IPS-18a (cell line): ENCODE data around the gene EXOSC3.
A peak's percentile ranks its signal among the peaks of the same experiment; 100 is the strongest.

Source experiments
- H3K27ac ChIP-seq: one replicate; pipeline ENCODE4 v1.5.1; 2013; ENCODE audit warnings: low read length
- H3K27me3 ChIP-seq: one replicate; pipeline ENCODE4 v1.6.1; 2013; ENCODE audit warnings: mild to moderate bottlenecking, low read length; ENCODE audit not compliant: control insufficient read depth, insufficient read depth
- H3K36me3 ChIP-seq: one replicate; pipeline ENCODE4 v1.6.1; 2013; ENCODE audit warnings: low read depth, low read length; ENCODE audit not compliant: control insufficient read depth
- H3K4me1 ChIP-seq: one replicate; pipeline ENCODE4 v1.6.1; 2013; ENCODE audit warnings: low read depth, low read length; ENCODE audit not compliant: control insufficient read depth
- H3K4me3 ChIP-seq: one replicate; pipeline ENCODE4 v1.5.1; 2013; ENCODE audit warnings: low read length
- H3K9ac ChIP-seq: one replicate; pipeline ENCODE4 v1.6.1; 2013; ENCODE audit warnings: mild to moderate bottlenecking, low read length, moderate library complexity
- H3K9me3 ChIP-seq: one replicate; pipeline ENCODE4 v1.6.1; 2013; ENCODE audit warnings: low read depth, low read length; ENCODE audit not compliant: control insufficient read depth

Gene EXOSC3

GRCh38 chr9:37800631-37801286 lies 15.9 kb upstream of the EXOSC3 start, which contains the start of gene DCAF10:
Gene DCAF10 (plus strand): TSS chr9:37800797. CDS start chr9:37800867, 70 bp downstream.
- Histone ChIP-seq H3K9ac (peak within 1 kb of the TSS; percentile 72), H3K27me3 (peaks cover 4% of the 10 kb centered on the region), H3K4me3 (peak within 1 kb of the TSS; percentile 90), H3K27ac (no peak within 1 kb of the TSS), H3K36me3 (no peaks in the 10 kb centered on the region), H3K4me1 (peaks cover 16% of the 10 kb centered on the region), H3K9me3 (no peaks in the 10 kb centered on the region)

GRCh38 chr9:37798677-37799076 lies 13.8 kb upstream of the EXOSC3 start:
- no peak overlapping the region for H3K9ac ChIP-seq

GRCh38 chr9:37796232-37796631 lies 11.4 kb upstream of the EXOSC3 start:
- no peak overlapping the region for H3K4me3 ChIP-seq
- peaks cover 4% of the 10 kb centered on the region for H3K27me3 ChIP-seq
- H3K9ac ChIP-seq, result no peak overlapping the region
- H3K4me1 ChIP-seq, result peaks cover 4% of the 10 kb centered on the region
- no peaks in the 10 kb centered on the region for H3K36me3 ChIP-seq
- H3K27ac ChIP-seq, result no peak overlapping the region
- no peaks in the 10 kb centered on the region for H3K9me3 ChIP-seq

More at GRCh38 chr9:37798677-37799076, 13.8 kb upstream of the EXOSC3 start:
- H3K27ac ChIP-seq, result no peak overlapping the region
- peaks cover 4% of the 10 kb centered on the region for H3K27me3 ChIP-seq
- no peak overlapping the region for H3K4me3 ChIP-seq
- peaks cover 16% of the 10 kb centered on the region for H3K4me1 ChIP-seq
- H3K9me3 ChIP-seq, result no peaks in the 10 kb centered on the region
- H3K36me3 ChIP-seq, result no peaks in the 10 kb centered on the region

- Histone ChIP-seq H3K36me3 (no peaks in the 10 kb centered on the region), H3K4me1 (no peaks in the 10 kb centered on the region), H3K27me3 (peaks cover 4% of the 10 kb centered on the region), H3K27ac (no peak overlapping the region), H3K4me3 (no peak overlapping the region), H3K9ac (no peak overlapping the region), H3K9me3 (no peaks in the 10 kb centered on the region)
Observed at GRCh38 chr9:37792122-37792521, 7.3 kb upstream of the EXOSC3 start.

GRCh38 chr9:37790096-37790495 lies 5.2 kb upstream of the EXOSC3 start:
- Histone ChIP-seq H3K27ac (no peak overlapping the region), H3K27me3 (no peaks in the 10 kb centered on the region), H3K36me3 (no peaks in the 10 kb centered on the region), H3K9me3 (no peaks in the 10 kb centered on the region), H3K4me3 (no peak overlapping the region), H3K9ac (no peak overlapping the region), H3K4me1 (no peaks in the 10 kb centered on the region)

GRCh38 chr9:37788332-37788731 lies 3.5 kb upstream of the EXOSC3 start:
- Histone ChIP-seq H3K36me3 (peaks cover under 1% of the 10 kb centered on the region), H3K9ac (no peak overlapping the region), H3K27ac (no peak overlapping the region), H3K27me3 (no peaks in the 10 kb centered on the region), H3K9me3 (no peaks in the 10 kb centered on the region), H3K4me1 (peaks cover 6% of the 10 kb centered on the region), H3K4me3 (no peak overlapping the region)

- Histone ChIP-seq H3K27me3 (no peaks in the 10 kb centered on the region), H3K9ac (no peak overlapping the region), H3K27ac (no peak overlapping the region), H3K36me3 (peaks cover 13% of the 10 kb centered on the region), H3K4me3 (no peak overlapping the region), H3K4me1 (peaks cover 6% of the 10 kb centered on the region), H3K9me3 (no peaks in the 10 kb centered on the region)
Observed at GRCh38 chr9:37787059-37787458, 2.2 kb upstream of the EXOSC3 start.

- Histone ChIP-seq H3K27me3 (no peaks in the 10 kb centered on the region), H3K4me3 (peak overlapping the region; percentile 95), H3K9me3 (no peaks in the 10 kb centered on the region), H3K36me3 (peaks cover 41% of the 10 kb centered on the region), H3K9ac (peak overlapping the region; percentile 65), H3K4me1 (peaks cover 6% of the 10 kb centered on the region), H3K27ac (peak overlapping the region; percentile 36)
Observed at GRCh38 chr9:37784291-37784615, 611 bp downstream of the EXOSC3 start.

- Histone ChIP-seq H3K9me3 (no peaks in the 10 kb centered on the region), H3K4me3 (no peak overlapping the region), H3K9ac (no peak overlapping the region), H3K36me3 (peaks cover 65% of the 10 kb centered on the region), H3K27me3 (no peaks in the 10 kb centered on the region), H3K4me1 (no peaks in the 10 kb centered on the region), H3K27ac (no peak overlapping the region)
Observed at GRCh38 chr9:37778534-37778933, 6.3 kb downstream of the EXOSC3 start.

- H3K4me1 ChIP-seq, result no peaks in the 10 kb centered on the region
- H3K27me3 ChIP-seq, result no peaks in the 10 kb centered on the region
- H3K36me3 ChIP-seq, result peaks cover 49% of the 10 kb centered on the region
- no peak overlapping the region for H3K9ac ChIP-seq
- H3K4me3 ChIP-seq, result no peak overlapping the region
- no peak overlapping the region for H3K27ac ChIP-seq
- H3K9me3 ChIP-seq, result no peaks in the 10 kb centered on the region
Observed at GRCh38 chr9:37776328-37776727, 8.5 kb downstream of the EXOSC3 start.

GRCh38 chr9:37775216-37775919 lies 9.5 kb downstream of the EXOSC3 start:
- Histone ChIP-seq H3K9ac (no peak overlapping the region), H3K27ac (no peak overlapping the region), H3K36me3 (peaks cover 43% of the 10 kb centered on the region), H3K9me3 (no peaks in the 10 kb centered on the region), H3K4me1 (no peaks in the 10 kb centered on the region), H3K27me3 (no peaks in the 10 kb centered on the region), H3K4me3 (no peak overlapping the region)

GRCh38 chr9:37769995-37770394 lies 14.9 kb downstream of the EXOSC3 start:
- Histone ChIP-seq H3K9me3 (no peaks in the 10 kb centered on the region), H3K4me1 (no peaks in the 10 kb centered on the region), H3K4me3 (no peak overlapping the region), H3K27me3 (no peaks in the 10 kb centered on the region), H3K27ac (no peak overlapping the region), H3K9ac (no peak overlapping the region), H3K36me3 (peaks cover 8% of the 10 kb centered on the region)
